ENCODE data around the gene MIEN1. TPM values are rescaled to one million over a fixed set of nuclear protein-coding genes. Genes with fewer than 3 reads are reported as not detected.

The MIEN1 gene
- total and polyA plus RNA-seq, 4 donors = 20.8 to 136 (median 58.3) TPM

DNA sequence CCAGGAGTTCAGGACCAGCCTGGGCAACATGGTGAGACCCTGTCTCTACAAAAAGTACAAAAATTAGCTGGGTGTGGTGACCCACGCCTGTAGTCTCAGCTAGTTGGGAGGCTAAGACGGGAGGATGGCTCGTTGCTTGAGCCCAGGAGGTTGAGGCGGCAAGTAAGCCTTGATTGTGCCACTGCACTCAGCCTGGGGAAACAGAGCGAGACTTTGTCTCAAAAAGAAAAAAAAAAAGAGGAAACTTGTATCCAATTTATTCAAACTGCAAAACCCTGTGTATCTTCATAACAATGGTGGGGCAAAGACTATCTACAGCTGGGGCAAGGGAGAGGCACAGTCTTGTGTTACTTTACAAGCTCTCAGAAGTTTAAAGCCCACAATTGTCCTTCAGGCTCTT lies 28.9 kb upstream of the MIEN1 start:
- DNase-seq (no peak), ATAC-seq (ENCODE audit: insufficient read depth, low FRiP score) (no peak)
- no peak overlapping the region for H3K27ac ChIP-seq (ENCODE audit: low read depth in 1 of 2, low read length in 1 of 2)
- no peaks in the 10 kb centered on the region for H3K36me3 ChIP-seq (ENCODE audit: control insufficient read depth in 4 of 4, insufficient read depth in 4 of 4, low read length in 4 of 4)
- H3K9ac ChIP-seq (ENCODE audit: insufficient read depth in 1 of 2, low read length in 2 of 2) = no peak overlapping the region
- H3K4me1 ChIP-seq (ENCODE audit: control insufficient read depth in 5 of 5, insufficient read depth in 5 of 5, low read length in 5 of 5) = peaks cover 0 to 19% (median 0%) of the 10 kb centered on the region in 5 donors
- H3K9me3 ChIP-seq (ENCODE audit: control insufficient read depth in 4 of 4, insufficient read depth in 3 of 4, low read length in 3 of 4) = no peaks in the 10 kb centered on the region
- TF ChIP-seq, protein P1, sequence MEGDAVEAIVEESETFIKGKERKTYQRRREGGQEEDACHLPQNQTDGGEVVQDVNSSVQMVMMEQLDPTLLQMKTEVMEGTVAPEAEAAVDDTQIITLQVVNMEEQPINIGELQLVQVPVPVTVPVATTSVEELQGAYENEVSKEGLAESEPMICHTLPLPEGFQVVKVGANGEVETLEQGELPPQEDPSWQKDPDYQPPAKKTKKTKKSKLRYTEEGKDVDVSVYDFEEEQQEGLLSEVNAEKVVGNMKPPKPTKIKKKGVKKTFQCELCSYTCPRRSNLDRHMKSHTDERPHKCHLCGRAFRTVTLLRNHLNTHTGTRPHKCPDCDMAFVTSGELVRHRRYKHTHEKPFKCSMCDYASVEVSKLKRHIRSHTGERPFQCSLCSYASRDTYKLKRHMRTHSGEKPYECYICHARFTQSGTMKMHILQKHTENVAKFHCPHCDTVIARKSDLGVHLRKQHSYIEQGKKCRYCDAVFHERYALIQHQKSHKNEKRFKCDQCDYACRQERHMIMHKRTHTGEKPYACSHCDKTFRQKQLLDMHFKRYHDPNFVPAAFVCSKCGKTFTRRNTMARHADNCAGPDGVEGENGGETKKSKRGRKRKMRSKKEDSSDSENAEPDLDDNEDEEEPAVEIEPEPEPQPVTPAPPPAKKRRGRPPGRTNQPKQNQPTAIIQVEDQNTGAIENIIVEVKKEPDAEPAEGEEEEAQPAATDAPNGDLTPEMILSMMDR (IDR thresholded peaks at IDR 0.05; ENCODE audit: control extremely low read depth, extremely low read depth) = no peak
- 89 to 92% methylated on average over 5 of the region's 5 CpGs for WGBS, 2 donors
- H3K27me3 ChIP-seq (ENCODE audit: control insufficient read depth in 3 of 3, insufficient read depth in 3 of 3, low read length in 2 of 3) = no peaks in the 10 kb centered on the region
- no peak overlapping the region for H3K4me3 ChIP-seq

DNA sequence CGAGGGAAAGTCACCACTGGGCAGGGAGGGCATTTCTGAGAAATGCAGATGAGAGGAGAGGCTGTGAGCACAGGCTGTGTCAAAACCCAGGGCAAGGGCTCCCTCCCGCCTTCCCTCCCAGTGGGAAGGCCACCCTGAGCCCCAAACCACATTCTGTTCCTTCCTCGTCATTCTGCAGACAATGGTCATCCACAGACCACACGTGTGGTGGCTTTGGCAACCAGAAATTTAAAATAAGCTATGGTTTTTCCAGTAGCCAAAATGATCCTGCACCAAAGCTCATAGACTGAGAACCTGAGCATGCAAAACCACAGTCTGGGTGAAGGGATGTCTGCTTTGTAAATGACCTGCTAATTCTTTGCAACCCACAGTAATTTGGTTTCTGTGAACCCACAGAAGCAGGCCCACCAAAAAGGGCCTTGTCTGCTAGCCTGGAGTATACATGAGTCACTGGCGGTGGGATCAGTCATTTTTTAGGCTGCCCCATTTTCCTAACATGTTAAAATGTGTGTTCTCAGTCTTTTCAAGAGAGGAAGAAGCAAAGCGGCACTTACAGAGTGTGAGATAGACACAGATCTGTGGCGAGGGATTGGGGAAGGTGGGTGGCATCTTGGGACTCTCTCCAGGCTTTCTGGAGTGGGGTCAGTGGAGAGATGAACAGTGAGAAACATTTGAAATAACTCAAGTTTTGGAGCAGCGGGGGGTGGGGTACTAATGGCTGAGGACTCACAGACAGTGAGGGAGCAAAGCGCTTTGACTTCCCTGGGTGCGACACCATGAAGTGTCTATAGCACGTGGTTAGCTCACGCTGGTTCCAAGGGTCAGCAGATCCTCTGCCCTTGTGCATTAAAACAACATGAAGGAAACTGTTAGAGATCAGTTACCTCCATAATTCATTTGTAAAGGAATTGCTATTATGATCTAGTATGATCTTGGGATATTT lies 27.9 kb upstream of the MIEN1 start:
- TF ChIP-seq, protein P1 (IDR thresholded peaks at IDR 0.05; ENCODE audit: control extremely low read depth, extremely low read depth) = no peak
- H3K4me1 ChIP-seq (ENCODE audit: control insufficient read depth in 5 of 5, insufficient read depth in 5 of 5, low read length in 5 of 5) = peaks cover 0 to 17% (median 0%) of the 10 kb centered on the region in 5 donors
- no peaks in the 10 kb centered on the region for H3K36me3 ChIP-seq (ENCODE audit: control insufficient read depth in 4 of 4, insufficient read depth in 4 of 4, low read length in 4 of 4)
- ATAC-seq (ENCODE audit: insufficient read depth, low FRiP score) = no peak
- H3K4me3 ChIP-seq = no peak overlapping the region
- no peaks in the 10 kb centered on the region for H3K9me3 ChIP-seq (ENCODE audit: control insufficient read depth in 4 of 4, insufficient read depth in 3 of 4, low read length in 3 of 4)
- no peaks in the 10 kb centered on the region for H3K27me3 ChIP-seq (ENCODE audit: control insufficient read depth in 3 of 3, insufficient read depth in 3 of 3, low read length in 2 of 3)
- no peak overlapping the region for H3K9ac ChIP-seq (ENCODE audit: insufficient read depth in 1 of 2, low read length in 2 of 2)
- no peak for DNase-seq
- H3K27ac ChIP-seq (ENCODE audit: low read depth in 1 of 2, low read length in 1 of 2) = no peak overlapping the region
- WGBS, 2 donors = 63 to 66% methylated on average over 12 of the region's 12 CpGs

DNA sequence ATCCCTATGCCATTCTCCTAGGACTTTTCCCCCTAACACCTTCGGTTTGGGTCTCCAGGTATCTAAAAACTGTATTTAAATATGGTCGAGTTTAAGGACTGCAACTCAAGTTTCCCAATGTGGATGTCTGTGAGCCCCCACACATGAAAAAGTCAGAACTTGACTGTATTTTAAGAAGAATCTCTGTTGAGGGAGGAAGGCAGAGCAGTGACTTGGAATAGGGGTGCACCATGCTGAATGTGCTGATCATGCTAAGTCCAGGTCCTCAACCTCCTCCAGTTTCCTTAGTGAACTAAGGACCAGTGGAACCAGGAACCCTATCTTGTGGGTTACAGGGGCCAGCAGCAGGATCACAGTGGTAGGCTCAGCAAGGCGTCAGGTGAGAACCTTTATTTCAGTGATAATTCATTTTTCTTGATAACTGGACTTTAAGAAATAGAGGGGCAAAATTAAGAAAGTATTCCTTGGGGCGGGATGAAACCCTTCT lies 26.9 kb upstream of the MIEN1 start:
- Histone ChIP-seq H3K9ac (ENCODE audit: insufficient read depth in 1 of 2, low read length in 2 of 2) (no peak overlapping the region), H3K27ac (ENCODE audit: low read depth in 1 of 2, low read length in 1 of 2) (no peak overlapping the region), H3K4me3 (no peak overlapping the region), H3K4me1 (ENCODE audit: control insufficient read depth in 5 of 5, insufficient read depth in 5 of 5, low read length in 5 of 5) (peaks cover 0 to 17% (median 0%) of the 10 kb centered on the region in 5 donors), H3K36me3 (ENCODE audit: control insufficient read depth in 4 of 4, insufficient read depth in 4 of 4, low read length in 4 of 4) (no peaks in the 10 kb centered on the region), H3K9me3 (ENCODE audit: control insufficient read depth in 4 of 4, insufficient read depth in 3 of 4, low read length in 3 of 4) (no peaks in the 10 kb centered on the region), H3K27me3 (ENCODE audit: control insufficient read depth in 3 of 3, insufficient read depth in 3 of 3, low read length in 2 of 3) (no peaks in the 10 kb centered on the region)
- DNase-seq (no peak), ATAC-seq (ENCODE audit: insufficient read depth, low FRiP score) (no peak)
- 89 to 93% methylated on average over 4 of the region's 4 CpGs for WGBS, 2 donors
- TF ChIP-seq, protein P1 (IDR thresholded peaks at IDR 0.05; ENCODE audit: control extremely low read depth, extremely low read depth) = no peak
